HT1080 (cell line): ENCODE results near the gene ATXN7L1. TPM values are rescaled to one million over a fixed set of nuclear protein-coding genes. Genes with fewer than 3 reads are reported as not detected.
"Not testable (repeated sequence)": the region's sequence is repeated elsewhere in the genome, so short reads cannot be mapped to it uniquely, and the experiment has no call there.

Experiments used
- DNase-seq: peaks from one replicate; pipeline ENCODE4 v3.0.0-alpha.2; 2015; ENCODE audit warnings: low read depth
- total RNA-seq: library from RNA; depleted of rRNA; stranded (reverse); fragments of >200 nt; shearing (Covaris generic); gene quantifications from 2 replicates; pipeline ENCODE4 v1.2.3, GENCODE V29; 2014

ATXN7L1 gene
- total RNA-seq, 1 experiment from 2014 or later, result 3.3 TPM

DNA sequence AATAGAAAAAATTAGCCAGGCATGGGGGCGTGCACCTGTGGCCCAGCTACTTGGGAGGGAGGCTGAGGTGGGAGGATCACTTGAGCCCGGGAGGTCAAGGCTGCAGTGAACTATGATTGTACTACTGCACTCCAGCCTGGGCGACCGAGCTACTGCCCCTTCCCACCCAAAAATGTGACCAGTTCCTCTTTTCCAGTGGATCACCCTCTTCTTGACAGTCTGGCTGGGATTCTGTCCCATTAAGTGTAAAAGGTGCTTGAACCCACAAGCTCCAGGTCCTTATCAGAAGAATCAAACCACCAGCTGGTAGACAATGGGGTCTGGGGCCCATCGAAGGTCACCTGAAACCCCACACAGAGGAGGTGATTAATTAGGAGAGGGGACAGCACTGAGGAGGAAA lies 14.1 kb downstream of the ATXN7L1 start:
- no peak for DNase-seq

DNA sequence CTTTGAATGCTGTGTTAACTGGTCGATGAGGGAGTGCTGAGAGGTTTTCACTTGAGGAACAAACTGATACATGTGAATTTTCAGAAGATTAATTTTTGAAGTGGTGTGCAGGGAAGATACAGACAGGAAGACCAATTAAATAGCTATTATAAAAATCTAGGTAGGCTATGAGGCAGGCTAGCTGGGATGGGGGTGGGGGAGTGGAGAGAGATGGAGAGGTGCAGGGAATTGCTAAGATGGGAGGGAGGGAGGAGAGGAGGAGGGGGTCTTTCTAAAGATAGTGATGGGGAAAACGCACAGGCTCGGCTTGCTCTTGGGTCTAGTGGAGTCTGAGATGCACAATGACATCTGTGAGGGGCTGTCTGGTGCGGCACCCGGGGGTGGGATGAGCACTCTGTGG lies 15.2 kb downstream of the ATXN7L1 start:
- DNase-seq, result no peak

DNA sequence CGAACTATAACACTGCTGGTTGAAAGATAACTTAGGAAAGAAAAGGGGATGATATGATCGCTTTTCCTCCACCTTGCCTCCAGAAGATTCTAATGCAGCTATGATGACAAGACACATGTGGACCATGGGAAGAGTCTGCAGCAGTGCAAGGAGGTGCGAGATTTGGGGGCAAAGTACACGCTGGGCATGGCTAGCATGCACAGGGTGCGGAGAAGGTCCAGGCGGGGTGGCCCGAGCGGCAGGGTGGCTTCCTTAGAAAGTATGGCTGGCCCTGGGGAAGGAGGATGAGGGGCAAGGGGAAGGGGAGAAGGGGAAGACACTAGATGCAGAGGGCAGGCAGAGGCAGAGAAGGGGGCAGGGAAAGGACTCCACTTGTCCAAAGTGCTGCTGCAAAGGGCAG lies 15.6 kb downstream of the ATXN7L1 start:
- DNase-seq, result no peak

DNA sequence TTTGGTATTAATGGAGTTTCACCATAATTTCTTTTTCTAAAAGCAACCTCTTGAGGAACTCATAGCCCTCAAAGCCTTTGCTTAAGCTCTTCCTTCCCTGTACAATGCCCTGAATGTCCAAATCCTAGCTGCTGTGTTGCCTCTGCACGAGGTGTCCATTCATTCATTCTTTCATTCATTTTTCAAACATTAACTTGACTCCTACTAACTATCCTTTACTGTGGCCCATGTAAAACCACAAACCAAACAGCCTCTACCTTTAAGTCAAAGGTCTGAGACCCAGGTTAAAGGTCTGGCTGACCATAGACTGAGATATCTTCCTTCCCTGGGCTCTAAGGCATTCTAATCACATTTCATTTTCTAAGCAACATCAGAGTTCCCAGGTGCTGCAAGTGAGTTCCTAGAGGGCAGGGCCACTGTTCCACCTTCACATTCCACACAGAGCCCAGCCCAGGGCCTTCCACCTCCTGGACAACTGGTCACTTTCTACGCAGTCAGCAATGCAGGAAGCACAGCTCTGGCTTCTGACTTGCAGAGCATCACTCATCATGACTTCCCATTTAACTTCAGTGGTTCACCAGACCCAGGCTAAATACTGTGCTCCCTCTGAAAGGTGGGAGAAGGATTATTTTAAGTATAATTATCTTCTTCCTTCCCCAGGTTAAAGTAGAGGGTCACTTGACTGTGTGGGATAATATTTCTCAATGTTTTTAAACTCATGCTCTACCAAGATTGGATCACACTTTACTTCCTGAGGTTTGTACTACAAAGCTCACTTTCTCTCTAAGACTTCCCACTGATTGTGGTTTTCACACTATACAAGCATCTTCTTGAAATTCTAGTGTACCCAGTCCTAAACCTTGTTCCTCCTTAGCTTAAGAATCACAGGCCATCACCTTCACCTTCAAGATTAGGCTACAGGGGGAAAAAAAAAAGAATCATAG lies 19.1 kb downstream of the ATXN7L1 start:
- no peak for DNase-seq

DNA sequence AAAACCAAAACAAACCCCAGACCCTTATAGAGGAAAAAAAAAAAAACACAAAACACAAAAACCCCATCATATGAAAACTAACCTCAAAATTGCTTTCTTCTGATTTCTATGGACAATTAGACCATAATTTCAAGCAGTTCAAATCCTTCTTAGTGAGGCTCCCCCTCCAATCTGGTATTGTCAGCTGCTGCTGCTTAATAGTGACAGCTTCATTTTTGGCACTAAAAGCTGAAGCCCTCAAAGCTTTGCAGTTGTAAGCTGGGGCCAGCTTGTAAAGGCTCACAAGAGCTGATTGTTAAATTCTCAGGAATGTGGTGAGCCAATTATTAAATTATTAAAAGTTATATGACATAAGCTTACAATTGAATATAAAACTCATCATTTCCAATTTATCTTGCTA lies 21.9 kb downstream of the ATXN7L1 start:
- DNase-seq, result no peak

DNA sequence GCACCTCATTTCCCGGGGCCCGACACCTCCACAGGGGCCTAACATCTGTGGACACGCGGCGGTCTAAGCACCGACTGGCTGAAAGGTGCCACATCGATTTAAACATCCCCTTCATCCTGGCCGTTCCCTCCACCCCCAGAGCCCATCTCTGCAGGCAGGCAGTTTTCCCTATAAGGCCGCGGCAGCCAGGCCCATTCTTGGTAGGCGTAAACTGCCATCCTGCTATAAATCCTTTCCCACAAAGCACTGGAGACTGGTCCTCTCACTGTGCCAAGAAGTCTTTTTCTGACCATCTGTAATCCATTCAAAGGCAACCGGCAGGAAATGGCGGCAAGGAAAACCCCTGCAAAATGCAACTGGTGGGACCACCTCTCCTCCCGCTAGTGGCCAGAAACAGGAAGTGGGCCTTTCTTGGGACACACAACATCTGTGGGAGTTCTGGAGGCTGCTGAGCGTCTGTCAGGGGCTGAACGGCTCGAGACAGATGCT lies 22.4 kb downstream of the ATXN7L1 start:
- no peak for DNase-seq

DNA sequence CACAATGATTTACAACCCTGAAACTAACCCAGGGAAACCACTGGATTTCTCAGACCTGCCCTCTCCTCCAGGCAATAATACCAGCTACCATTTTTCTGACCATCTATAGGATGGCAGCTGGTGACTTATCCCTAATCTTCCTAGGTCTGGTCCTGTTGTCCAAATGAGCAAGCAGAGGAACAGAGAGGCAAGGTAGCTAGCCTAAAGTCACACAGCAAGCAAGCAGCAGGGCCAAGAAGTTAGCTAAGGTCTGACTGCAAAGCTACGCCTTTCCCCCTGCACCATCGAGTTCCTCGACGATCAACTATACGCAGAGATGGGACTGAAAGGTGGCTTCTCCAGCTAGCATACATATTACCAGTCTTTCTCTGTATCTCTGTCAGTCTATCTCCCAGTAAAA lies 25.3 kb downstream of the ATXN7L1 start:
- no peak for DNase-seq

DNA sequence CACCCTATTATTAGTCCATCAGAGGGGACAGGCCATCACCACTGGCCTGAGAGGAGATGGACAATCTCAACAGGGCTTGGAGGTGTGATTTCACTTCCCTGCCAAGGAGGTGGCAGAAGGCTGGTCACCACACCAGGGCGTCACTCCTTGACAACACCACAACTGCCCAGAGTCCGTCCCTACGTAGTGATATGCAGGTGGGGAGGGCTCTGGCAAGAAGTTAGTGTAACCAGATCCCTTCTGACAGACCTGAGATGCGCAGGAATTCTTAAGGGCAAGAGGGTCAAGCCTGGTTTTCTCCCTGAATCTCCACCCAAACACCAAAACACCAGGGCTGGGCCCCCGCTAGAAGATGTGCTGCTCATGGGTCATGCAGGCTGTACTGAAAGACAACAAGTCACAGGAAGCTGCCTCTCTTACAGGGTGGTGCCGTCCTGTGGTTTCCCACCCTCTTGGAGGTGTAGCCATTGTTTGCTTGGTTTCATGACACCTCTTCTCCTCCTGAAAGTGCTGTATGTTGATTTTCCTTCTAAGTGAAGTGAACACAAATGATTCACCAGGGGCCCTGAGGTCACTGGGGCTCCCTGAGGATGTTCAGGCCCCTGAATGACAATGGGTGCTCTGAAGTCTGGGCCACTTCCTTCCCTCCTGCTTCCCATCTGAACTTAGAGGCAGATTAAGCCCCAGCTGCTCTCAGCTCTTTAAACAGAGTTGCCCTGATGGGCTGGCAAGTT lies 27.1 kb downstream of the ATXN7L1 start:
- DNase-seq, result peak; percentile 94

DNA sequence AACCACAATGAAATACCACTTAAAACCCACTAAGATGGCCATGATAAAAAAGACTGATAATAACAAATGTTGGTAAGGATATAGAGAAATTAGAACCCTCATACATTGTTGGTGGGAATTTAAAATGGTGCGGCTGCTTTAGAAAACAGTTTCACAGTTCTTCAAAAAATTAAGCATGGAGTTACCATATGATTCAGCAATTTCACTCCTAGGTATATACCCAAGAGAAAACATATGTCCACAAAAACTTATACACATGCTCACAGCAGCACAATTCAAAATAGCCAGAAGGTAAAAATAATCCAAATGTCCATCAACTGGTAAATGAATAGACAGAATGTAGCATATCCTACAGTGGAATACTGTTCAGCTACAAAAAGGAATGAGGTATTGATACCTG lies 30.0 kb downstream of the ATXN7L1 start:
- DNase-seq, result no peak

DNA sequence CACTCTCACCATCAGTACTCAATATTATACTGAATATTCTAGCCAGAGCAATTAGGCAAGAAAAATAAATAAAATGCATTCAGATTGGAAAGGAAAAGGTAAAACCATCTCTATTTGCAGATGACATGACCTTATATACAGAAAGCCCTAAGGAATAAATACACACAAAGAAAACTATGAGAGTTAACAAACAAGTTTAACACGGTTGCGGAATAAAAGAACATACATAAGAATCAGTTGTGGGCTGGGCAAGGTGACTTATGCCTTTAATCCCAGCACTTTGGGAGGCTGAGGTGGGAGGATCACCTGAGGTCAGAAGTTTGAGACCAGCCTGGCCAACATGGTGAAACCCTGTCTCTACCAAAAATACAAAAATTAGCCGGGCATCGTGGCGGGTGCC lies 31.7 kb downstream of the ATXN7L1 start:
- DNase-seq, result not testable (repeated sequence)

DNA sequence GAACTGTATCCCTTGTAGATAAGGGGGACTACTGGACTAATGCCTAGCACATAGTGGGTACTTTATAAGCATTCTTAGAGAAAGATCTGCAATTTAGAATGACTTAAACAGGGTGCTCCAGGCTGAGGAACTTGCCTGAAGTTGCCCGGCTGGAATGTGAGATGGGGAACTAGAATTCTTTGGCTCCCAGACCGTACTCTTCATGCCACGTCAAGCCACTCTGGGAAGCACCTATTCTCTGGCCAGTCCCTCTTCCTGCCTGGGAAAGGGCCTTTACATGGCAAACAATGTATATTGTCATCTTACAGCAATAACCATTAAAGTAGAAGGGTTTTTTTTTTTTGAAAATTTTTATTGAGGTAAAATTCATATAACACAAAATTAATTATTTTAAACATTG lies 34.5 kb downstream of the ATXN7L1 start:
- no peak for DNase-seq

DNA sequence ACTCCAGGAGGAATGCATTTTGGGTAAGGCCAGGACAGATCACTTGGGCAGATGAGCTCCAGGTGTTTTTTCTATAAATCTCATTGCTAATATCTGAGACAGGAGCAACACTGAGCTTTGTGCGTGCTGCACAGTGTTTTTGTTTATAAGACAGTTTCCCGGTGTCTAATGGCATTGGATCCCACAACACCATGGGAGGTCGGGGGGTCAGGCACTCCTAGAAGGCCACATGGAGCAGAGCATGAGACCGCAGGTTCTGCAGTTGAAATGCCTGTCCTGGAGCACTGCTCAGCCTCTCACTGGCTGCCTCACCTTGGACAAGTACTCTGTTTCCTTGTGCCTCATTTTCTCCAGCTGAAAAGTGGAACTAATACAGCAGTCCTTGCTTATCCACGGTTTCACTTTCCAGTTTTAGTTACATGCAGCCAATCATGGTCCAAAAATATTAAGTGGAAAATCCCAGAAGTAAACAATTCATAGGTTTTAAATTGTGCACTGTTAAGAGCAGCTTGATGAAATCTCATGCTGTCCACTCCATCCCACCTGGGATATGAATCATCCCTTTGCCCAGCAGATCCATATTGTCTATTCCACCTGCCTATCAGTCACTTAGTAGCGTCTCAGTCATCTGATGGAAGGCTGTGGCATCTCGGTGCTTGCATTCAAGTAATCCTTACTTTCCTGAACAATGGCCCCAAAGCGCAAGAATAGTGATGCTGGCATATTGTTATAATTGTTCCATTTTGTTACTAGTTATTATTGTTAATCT lies 35.2 kb downstream of the ATXN7L1 start:
- no peak for DNase-seq

DNA sequence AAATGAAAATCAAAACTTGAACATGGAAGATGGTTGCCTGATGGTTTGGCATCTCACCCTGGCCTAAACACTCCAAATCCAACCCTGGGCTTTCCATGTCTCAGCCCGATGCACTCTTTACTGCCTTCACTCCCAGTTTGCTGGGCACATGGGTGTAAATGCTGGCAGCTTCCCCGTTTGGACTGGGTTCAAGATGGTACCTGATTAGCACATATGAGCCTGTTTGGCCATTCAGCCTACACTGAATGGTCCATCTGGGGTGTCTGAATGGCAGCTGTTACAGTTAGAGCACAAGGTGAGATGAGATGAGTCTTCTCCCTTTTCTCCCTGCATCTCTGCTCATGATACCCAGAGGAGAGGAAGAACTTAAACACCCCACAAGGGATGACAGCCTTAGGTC lies 37.1 kb downstream of the ATXN7L1 start:
- no peak for DNase-seq

DNA sequence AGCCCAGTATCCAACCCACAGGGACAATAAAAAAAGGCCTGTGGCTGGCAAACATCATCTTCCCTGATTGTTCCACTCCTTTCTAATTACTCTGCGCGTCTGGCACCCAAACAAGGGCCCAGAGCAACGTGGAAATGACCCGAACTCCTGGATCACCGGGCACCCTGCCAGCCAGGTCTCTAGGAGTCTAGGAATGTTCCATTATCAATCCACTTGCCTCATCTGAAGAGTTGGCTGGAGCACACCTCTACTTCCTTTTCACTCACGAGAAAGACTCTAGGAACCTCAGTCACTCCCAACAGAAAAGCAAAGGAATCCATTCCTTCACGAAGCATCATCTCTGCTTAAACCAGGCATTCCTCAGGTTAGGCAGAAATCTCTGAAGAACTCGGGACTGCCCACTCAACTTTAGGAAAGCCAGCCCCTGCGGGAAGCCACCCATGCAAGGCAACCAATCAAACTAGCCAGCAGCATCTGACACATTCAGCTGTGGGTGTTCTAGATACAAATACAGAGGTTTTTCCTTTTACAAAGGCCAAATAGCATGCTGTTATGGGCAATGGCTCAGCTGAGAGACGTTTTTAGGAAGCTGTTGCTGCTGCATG lies 37.7 kb downstream of the ATXN7L1 start:
- no peak for DNase-seq

DNA sequence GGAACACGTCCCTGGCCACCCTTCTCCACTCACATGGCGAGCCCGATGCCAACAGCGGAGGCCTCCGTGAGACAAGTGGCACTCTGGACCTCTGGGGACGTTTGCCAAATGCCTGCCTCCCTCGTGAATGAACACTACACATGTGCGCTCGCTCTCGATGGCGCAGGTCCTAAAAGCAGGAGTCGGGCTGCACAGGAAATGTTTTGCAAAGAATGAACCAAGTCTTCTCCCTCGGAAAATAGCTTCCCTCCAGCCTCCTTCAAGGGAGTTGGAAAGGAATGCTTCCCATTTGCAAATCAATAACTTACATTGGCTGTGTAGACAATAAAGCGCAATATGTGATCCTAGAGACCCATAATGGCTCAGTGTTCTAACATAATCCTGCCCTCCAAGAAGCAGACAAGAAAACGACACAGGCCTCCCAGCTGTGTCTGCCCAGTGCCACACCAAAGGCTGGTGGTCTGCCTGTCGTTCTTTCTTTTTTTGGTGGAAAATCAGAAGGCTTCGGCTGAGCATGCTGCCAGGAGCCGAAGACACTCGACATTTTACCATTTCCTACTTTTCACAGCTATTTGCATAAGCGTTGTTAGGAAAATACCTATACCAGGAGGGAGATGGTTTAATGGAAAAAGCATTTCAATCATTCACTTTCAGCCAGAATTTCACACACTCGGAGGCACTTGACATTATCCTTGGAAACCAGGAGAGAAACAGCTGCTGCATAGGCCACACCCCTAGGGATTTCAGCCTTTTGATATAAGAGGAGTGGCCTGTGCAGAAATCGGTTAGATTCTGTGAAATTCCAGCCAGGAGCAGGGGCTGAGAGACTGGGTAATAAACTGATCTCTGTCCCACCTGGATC lies 38.4 kb downstream of the ATXN7L1 start:
- DNase-seq, result no peak

DNA sequence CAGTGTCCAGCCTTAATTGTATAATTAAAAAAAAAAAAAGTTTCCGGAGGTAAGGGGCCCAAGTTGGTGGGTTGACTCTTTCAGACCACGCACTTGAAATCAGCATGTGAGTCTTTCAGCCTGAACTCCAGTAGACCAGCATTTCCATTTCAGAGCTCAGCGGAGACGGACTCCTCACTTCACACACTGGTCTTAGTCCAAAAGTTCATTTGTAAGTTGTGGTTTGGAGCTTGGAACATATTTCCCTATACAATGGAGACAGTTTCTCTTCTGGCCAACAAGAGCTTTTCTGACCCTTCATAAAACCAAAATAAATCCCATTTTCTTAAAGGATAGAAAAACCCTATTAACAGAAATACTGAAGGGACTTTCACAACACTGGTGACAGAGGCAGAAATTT lies 41.0 kb downstream of the ATXN7L1 start:
- DNase-seq, result no peak

DNA sequence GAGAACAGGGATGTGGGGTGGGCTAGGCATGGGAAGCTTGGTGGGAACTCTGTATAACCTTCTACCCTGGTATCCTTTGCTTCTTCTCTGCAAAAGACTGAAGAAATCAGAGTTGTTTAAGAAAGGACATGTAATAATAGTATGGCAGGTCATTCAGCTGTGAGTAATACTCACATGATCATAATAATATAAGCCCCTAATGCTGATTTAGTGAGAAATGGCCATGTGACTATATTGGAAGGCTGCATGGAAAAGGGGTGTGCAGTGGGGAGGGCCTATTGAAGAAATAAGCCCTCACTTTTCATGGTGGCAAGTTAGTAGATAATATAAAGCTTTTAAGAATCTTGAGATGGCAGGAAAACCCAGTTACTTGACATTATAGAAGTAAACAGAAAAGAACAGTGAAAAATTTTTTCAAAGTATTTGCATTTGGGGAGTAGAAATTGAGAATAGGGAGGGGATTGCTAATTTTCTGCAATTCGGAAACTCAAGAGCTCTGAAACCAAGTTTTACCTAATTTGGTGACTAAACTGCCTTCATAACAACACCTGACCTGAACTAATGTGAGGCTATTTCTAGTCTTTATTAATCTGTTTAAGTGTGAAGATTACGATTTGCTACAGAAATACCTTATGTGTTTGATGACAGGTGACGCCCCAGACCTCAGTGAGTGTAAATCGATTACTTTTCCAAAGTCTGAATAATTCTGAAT lies 44.4 kb downstream of the ATXN7L1 start:
- no peak for DNase-seq

DNA sequence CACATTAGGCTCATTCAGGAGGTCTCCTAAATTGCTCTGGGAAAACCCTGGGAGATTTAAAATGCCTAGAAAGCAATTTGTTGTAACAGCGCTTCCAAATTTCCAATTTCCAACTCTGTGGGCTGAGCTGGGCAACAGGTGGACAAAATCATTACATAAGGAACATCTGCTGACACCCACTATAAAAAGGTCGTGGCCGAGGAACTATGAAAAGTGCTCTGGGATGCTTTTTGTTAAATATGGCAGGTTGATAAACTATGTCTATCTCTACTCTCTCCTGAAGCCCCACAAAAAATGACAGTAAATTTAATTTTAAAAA lies 45.1 kb downstream of the ATXN7L1 start:
- no peak for DNase-seq

DNA sequence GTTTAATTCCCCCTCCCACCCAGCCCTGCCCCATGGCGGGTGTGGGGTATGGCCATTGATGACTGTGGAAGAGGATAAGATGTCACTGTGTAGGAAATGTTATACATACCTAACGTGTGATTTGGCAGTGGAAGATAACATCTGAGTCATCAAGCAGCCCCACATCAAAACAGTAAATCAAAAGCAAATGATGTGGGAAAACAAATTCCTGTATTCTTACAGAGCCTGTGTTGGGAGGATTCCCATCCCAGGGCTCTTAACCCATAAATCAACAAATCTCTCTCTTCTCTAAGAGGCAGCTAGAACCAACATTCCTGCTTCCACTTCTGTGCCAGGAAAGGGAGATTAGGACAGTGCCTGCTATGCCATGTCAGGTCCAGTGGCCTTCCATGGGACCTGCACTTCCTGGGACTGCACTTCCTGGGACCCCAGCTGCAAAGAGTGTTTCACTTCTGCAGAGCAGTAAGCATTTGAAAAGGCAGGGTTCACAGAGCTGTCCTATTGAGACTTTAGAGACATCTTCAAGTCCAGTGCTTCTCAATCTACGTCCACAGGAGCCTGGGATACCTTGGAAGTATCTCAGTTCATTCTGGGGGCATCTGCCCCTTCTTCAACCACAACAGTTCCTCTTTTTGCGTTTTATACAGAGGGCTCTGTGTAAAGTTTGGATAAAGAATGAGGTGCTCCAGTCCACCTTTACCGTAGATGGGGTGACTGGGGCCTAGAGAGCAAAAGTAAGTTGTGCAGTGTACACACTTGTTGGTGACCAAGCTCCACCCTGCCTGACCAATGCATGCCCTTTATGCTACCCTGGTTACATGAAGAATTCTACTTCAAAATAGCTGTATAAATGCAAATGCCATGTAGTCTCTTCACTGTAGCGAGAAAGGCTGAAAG lies 45.7 kb downstream of the ATXN7L1 start:
- peak; percentile 99 for DNase-seq
